HepG2 (cell line): ENCODE results near the gene KATNAL1. TPM values are rescaled to one million over a fixed set of nuclear protein-coding genes. Genes with fewer than 3 reads are reported as not detected.
A peak's percentile ranks its signal among the peaks of the same experiment; 100 is the strongest.

Experiments
- ATAC-seq: fragments of 200-7000 bp; cut with Tn5 transposase; 3 replicates; pipeline ENCODE4 v1.9.1; 2020; ENCODE audit warnings: mild to moderate bottlenecking, moderate library complexity
- Bru-seq: library from RNA; stranded (reverse); fragments of 400-500 nt; gene quantifications from one replicate; lab custom pipeline; 2021; lab: Mats Ljungman, UMichigan
- BruChase-seq, 2 experiments: library from RNA; stranded (reverse); fragments of 400-500 nt; gene quantifications; one replicate each; lab custom pipeline; 2021; lab: Mats Ljungman, UMichigan
- BruUV-seq: library from RNA; stranded (reverse); fragments of 400-500 nt; replicated peaks from 2 replicates; lab custom pipeline; 2021; lab: Mats Ljungman, UMichigan
- CTCF ChIA-PET: fragments of 300-600 bp; formaldehyde crosslinking; extraction: SDS; loops from one replicate; lab custom pipeline; 2021; ENCODE audit warnings: low total read pairs, inconsistent platforms, low intra/inter-chr PET ratio; lab: Yijun Ruan, JAX
- POLR2A ChIA-PET: fragments of 350-600 bp; sonication (Branson Sonifier 250); formaldehyde crosslinking; loops from one replicate; lab custom pipeline; 2020; ENCODE audit warnings: antibody characterized with exemption, inconsistent platforms; lab: Yijun Ruan, JAX
- DNase-seq: peaks from one replicate; pipeline ENCODE4 v3.0.0-alpha.2; 2015; ENCODE audit warnings: low spot score
- FAIRE-seq: peaks from 3 replicates; lab custom pipeline; 2011; peaks lifted over from hg19 to GRCh38; lab: Jason Lieb, UNC
- H2AFZ ChIP-seq: one replicate; pipeline ENCODE4 v1.6.1; 2011; ENCODE audit warnings: low read length, inconsistent platforms
- H3K27ac ChIP-seq: fragments of 300-600 bp; 3 replicates; pipeline ENCODE4 v1.8.0; 2011; ENCODE audit warnings: mixed run types, mild to moderate bottlenecking, mixed read lengths, low read length, inconsistent platforms; ENCODE audit not compliant: insufficient read depth; ENCODE audit errors: extremely low read length
- H3K27me3 ChIP-seq, 2 experiments: fragments of 200-600 bp in 1 of 2; 2 replicates in 1 of 2; 3 replicates in 1 of 2; pipeline versions ENCODE4 v1.6.0 to v1.8.0; 2011; ENCODE audit warnings: low read length in 2 of 2, mild to moderate bottlenecking in 2 of 2, moderate library complexity in 2 of 2, inconsistent platforms in 1 of 2; ENCODE audit not compliant: insufficient read depth in 2 of 2, control insufficient read depth in 1 of 2
- H3K36me3 ChIP-seq, 2 experiments: fragments of 200-600 bp in 1 of 2; replicated peaks in 1 of 2; 2 replicates in 1 of 2; 3 replicates in 1 of 2; pipeline versions ENCODE4 v1.5.1 to v1.8.0; 2011; ENCODE audit warnings: low read length in 2 of 2, inconsistent platforms in 1 of 2; ENCODE audit not compliant: insufficient read depth in 2 of 2, control insufficient read depth in 1 of 2
- H3K4me1 ChIP-seq: 2 replicates; pipeline ENCODE4 v1.5.1; 2012; ENCODE audit warnings: low read length, inconsistent platforms; ENCODE audit not compliant: insufficient read depth
- H3K4me2 ChIP-seq: 2 replicates; pipeline ENCODE4 v1.6.0; 2011; ENCODE audit warnings: low read depth, low read length, inconsistent platforms
- H3K4me3 ChIP-seq, 3 experiments: fragments of 200-600 bp in 1 of 3; sonication (generic), shearing (Covaris generic) in 1 of 3; replicated peaks in 1 of 3; 2 replicates each; pipeline ENCODE4 v1.5.1; 2011 to 2016; ENCODE audit warnings: low read length in 3 of 3, inconsistent platforms in 2 of 3, low read depth in 2 of 3, mild to moderate bottlenecking in 2 of 3, control low read depth in 1 of 3, mixed read lengths in 1 of 3; ENCODE audit not compliant: insufficient read depth in 1 of 3
- H3K79me2 ChIP-seq: one replicate; pipeline ENCODE4 v1.6.1; 2011; ENCODE audit warnings: low read length, inconsistent platforms; ENCODE audit not compliant: insufficient read depth
- H3K9ac ChIP-seq: 2 replicates; pipeline ENCODE4 v1.6.0; 2011; ENCODE audit warnings: mild to moderate bottlenecking, low read depth, low read length, inconsistent platforms; ENCODE audit not compliant: insufficient read depth
- H3K9me3 ChIP-seq: 2 replicates; pipeline ENCODE4 v1.5.1; 2012; ENCODE audit warnings: mild to moderate bottlenecking, low read length
- H4K20me1 ChIP-seq: 2 replicates; pipeline ENCODE4 v1.6.0; 2011; ENCODE audit warnings: inconsistent platforms, mild to moderate bottlenecking, low read length, moderate library complexity; ENCODE audit not compliant: insufficient read depth
- CBX2 ChIP-seq, 2 experiments: fragments of 200-600 bp in 1 of 2; sonication (generic); formaldehyde crosslinking in 1 of 2; IDR thresholded peaks; 2 replicates each; pipeline versions ENCODE4 v1.7.0 to v1.8.1; 2018 to 2022; ENCODE audit warnings: low read depth in 2 of 2, low read length in 1 of 2, mild to moderate bottlenecking in 1 of 2, missing genetic modification reagents in 1 of 2
- HNRNPH1 ChIP-seq: fragments of 200-400 bp; formaldehyde crosslinking; optimal IDR thresholded peaks from 2 replicates; pipeline ENCODE3; 2017; ENCODE audit warnings: mild to moderate bottlenecking, low read depth, low read length
- IRX3 ChIP-seq: sonication (generic); formaldehyde crosslinking; IDR thresholded peaks from 2 replicates; pipeline ENCODE4 v1.8.1; 2023; ENCODE audit warnings: mild to moderate bottlenecking, low read depth, missing genetic modification reagents, borderline replicate concordance
- PHF8 ChIP-seq: sonication (generic); formaldehyde crosslinking; IDR thresholded peaks from 2 replicates; pipeline ENCODE4 v1.5.0; 2020; ENCODE audit warnings: missing genetic modification reagents
- SMAD3 ChIP-seq: sonication (generic); formaldehyde crosslinking; IDR thresholded peaks from 2 replicates; pipeline ENCODE4 v1.4.0; 2020; ENCODE audit warnings: missing genetic modification reagents
- ZNF235 ChIP-seq: sonication (generic); formaldehyde crosslinking; IDR thresholded peaks from 2 replicates; pipeline ENCODE4 v1.8.1; 2023; ENCODE audit warnings: mild to moderate bottlenecking, missing genetic modification reagents, borderline replicate concordance
- ZNF839 ChIP-seq: sonication (generic); formaldehyde crosslinking; IDR thresholded peaks from 2 replicates; pipeline ENCODE4 v1.4.0; 2020; ENCODE audit warnings: missing genetic modification reagents, mild to moderate bottlenecking, borderline replicate concordance
- WGBS: methylation state at CpG from one replicate; pipeline ENCODE4 v1.1.6; 2017; ENCODE audit warnings: low lambda C conversion rate; 5-methylcytosine and 5-hydroxymethylcytosine counted together
- in situ Hi-C: cut with HindIII; loops from 2 replicates; pipeline ENCODE4 v1.10.0; 2017; ENCODE audit warnings: low pct_unique_long_range_greater_than_20kb; ENCODE audit not compliant: extremely low pct_ligation_motif_present
- intact Hi-C: fragments of 100-400 bp; cut with micrococcal nuclease; formaldehyde crosslinking; loops from one replicate; pipeline ENCODE4 v1.10.0; 2022; ENCODE audit not compliant: unreplicated experiment
- long read RNA-seq, 2 experiments: library from RNA in 1 of 2; library from polyadenylated mRNA in 1 of 2; stranded (forward) in 1 of 2; unstranded in 1 of 2; transcript quantifications; one replicate each; pipeline ENCODE4 v2.0.0, GENCODE V29; 2019 to 2022
- polyA minus RNA-seq, 3 experiments: library from RNA; depleted of rRNA, polyadenylated mRNA; stranded (reverse); fragments of >200 nt; gene quantifications; 2 replicates each; pipeline ENCODE4 v1.2.3, GENCODE V29; 2011; ENCODE audit warnings: low replicate concordance in 1 of 3
- polyA plus RNA-seq, 8 experiments: library from polyadenylated mRNA; depleted of rRNA in 3 of 8; stranded (reverse) in 7 of 8; unstranded in 1 of 8; fragments of >200 nt; fragmentation: Illumina TruSeq in 4 of 8; extraction: Trizol in 4 of 8; gene quantifications; 2 replicates each; pipeline versions ENCODE4 v1.2.1 to v1.2.3, GENCODE V29; 2011 to 2016; ENCODE audit warnings: low read depth in 4 of 8, missing spikeins in 1 of 8, mixed read lengths in 1 of 8; ENCODE audit not compliant: insufficient read depth in 1 of 8
- total RNA-seq, 5 experiments: library from RNA; depleted of rRNA; stranded (reverse); fragments of >200 nt; fragmentation: Illumina TruSeq; extraction: Trizol; gene quantifications; 2 replicates each; pipeline ENCODE4 v1.2.3, GENCODE V29; 2016; ENCODE audit warnings: low read depth in 1 of 5
- TF ChIP-seq, protein P1 (sequence below): sonication (generic); formaldehyde crosslinking; IDR thresholded peaks from 2 replicates; pipeline ENCODE4 v1.4.0; 2020; ENCODE audit warnings: missing genetic modification reagents, mild to moderate bottlenecking, borderline replicate concordance
- TF ChIP-seq, protein P2 (sequence below): sonication (generic); formaldehyde crosslinking; IDR thresholded peaks from 2 replicates; pipeline ENCODE4 v1.8.1; 2023; ENCODE audit warnings: mild to moderate bottlenecking, missing genetic modification reagents
- TF ChIP-seq, protein P3 (sequence below): sonication (generic); formaldehyde crosslinking; IDR thresholded peaks from 2 replicates; pipeline ENCODE4 v1.8.0; 2022; ENCODE audit warnings: mild to moderate bottlenecking, missing genetic modification reagents, moderate library complexity

The KATNAL1 gene
- total RNA-seq (2016; rRNA removed; fragmentation: Illumina TruSeq; extraction: Trizol) (11.8 and 13.9 TPM in 2 replicates), polyA plus RNA-seq (2011; rRNA removed) (2.8 and 3.2 TPM in 2 replicates), polyA minus RNA-seq (2011; rRNA and poly(A)+ RNA removed; ENCODE audit: low replicate concordance) (1.8 and 3.2 TPM in 2 replicates), Bru-seq, nascent RNA (percentile 64 among the genes with signal in this experiment), BruChase-seq, experiment 1, labeled RNA remaining after a 6-hour chase (percentile 61 among the genes with signal in this experiment), BruChase-seq, experiment 2, labeled RNA remaining after a 2-hour chase (percentile 63 among the genes with signal in this experiment)
- 19.6 and 22.7 TPM in 2 replicates for total RNA-seq (2016; cell fraction: cytosol; rRNA removed; fragmentation: Illumina TruSeq; extraction: Trizol; ENCODE audit: low read depth)
- total RNA-seq (2016; cell fraction: insoluble cytoplasmic fraction; rRNA removed; fragmentation: Illumina TruSeq; extraction: Trizol), result 10.8 and 15.5 TPM in 2 replicates
- total RNA-seq (2016; cell fraction: membrane; rRNA removed; fragmentation: Illumina TruSeq; extraction: Trizol), result 15.8 and 20.3 TPM in 2 replicates
- total RNA-seq (2016; cell fraction: nucleus; rRNA removed; fragmentation: Illumina TruSeq; extraction: Trizol), result 16.2 and 19.5 TPM in 2 replicates
- 1.6 and 2.2 TPM in 2 replicates for polyA plus RNA-seq (2011; cell fraction: cytosol; rRNA removed)
- 2.9 and 3.5 TPM in 2 replicates for polyA plus RNA-seq (2011; cell fraction: nucleus; rRNA removed)
- 2.6 and 4.0 TPM in 2 replicates for polyA plus RNA-seq (2012)
- polyA plus RNA-seq (2016; cell fraction: cytosol; fragmentation: Illumina TruSeq; extraction: Trizol; ENCODE audit: low read depth), result 4.6 and 4.7 TPM in 2 replicates
- 6.3 and 6.7 TPM in 2 replicates for polyA plus RNA-seq (2016; cell fraction: insoluble cytoplasmic fraction; fragmentation: Illumina TruSeq; extraction: Trizol; ENCODE audit: low read depth)
- 6.3 and 7.2 TPM in 2 replicates for polyA plus RNA-seq (2016; cell fraction: membrane; fragmentation: Illumina TruSeq; extraction: Trizol; ENCODE audit: low read depth)
- polyA plus RNA-seq (2016; cell fraction: nucleus; fragmentation: Illumina TruSeq; extraction: Trizol; ENCODE audit: insufficient read depth, low read depth), result 6.7 and 8.5 TPM in 2 replicates
- polyA minus RNA-seq (2011; cell fraction: cytosol; rRNA and poly(A)+ RNA removed), result 3.5 and 6.6 TPM in 2 replicates
- 15.3 and 19.6 TPM in 2 replicates for polyA minus RNA-seq (2011; cell fraction: nucleus; rRNA and poly(A)+ RNA removed)
- long read RNA-seq, experiment 1, partial matches to known transcripts, result 0 of 1 reads
- long read RNA-seq, experiment 1, other reads (novel, unspliced or antisense), result 0 of 1 reads
- long read RNA-seq, experiment 2, partial matches to known transcripts, result 0 of 8 reads
- long read RNA-seq, experiment 2, other reads (novel, unspliced or antisense), result 8 of 8 reads

DNA sequence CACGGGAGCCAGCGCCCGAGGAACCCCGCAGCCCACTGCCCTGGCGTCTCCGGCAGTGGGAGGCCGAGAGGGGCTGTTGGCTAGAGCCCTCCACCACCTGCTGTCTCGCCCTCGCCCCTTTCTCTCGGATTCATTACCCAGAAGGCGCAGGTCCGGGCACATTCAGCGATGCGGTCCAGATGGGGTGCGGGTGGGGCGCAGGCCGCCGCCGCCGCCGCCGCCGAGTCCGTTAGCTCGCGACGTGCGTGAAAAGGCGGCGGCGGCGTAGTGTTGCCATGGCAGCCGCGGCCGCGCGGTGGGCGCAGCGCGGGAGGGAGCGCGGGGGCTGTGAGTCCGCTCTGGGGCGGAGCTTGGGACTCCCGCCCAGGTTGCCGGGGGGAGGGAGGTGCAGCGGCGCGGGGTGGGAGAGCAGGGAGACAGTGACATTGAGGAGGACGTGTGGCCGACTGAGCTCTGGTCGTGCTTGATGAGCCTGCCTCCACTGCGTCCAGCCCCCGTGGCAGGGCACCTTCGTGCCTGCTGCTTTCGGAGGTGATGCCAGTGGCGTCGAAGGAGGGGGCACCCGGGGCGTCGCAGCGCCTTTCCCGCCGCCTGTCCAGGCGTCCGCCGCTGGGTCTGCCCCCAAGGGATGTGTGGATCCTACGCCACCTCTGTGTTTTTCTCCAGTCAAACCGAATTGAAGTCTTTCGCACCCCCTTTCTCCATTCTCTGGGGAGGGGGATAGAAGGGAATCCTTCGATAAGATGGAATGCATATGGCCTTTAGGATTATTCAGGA is at the start of gene KATNAL1:
Gene KATNAL1 (minus strand): TSS at position 358 of the 777 bp plus-strand sequence. CDS start 23,774 bp downstream, outside the sequence.
- ATAC-seq (peak; percentile 90), DNase-seq (peak; percentile 56), FAIRE-seq (no peak)
- 8% methylated on average over 5 of the region's 71 CpGs for WGBS
- in situ Hi-C loops, result no loop called here
- no peaks in the 10 kb centered on the region for H3K9me3 ChIP-seq
- H3K4me2 ChIP-seq, result peak within 1 kb of the TSS; percentile 92
- peaks cover 51% of the 10 kb centered on the region for H3K4me1 ChIP-seq
- peak within 1 kb of the TSS; percentile 81 to 93 (median 88) for H3K4me3 ChIP-seq
- peaks cover 20% of the 10 kb centered on the region for H3K79me2 ChIP-seq
- peak within 1 kb of the TSS; percentile 90 for H3K27ac ChIP-seq
- no peaks in the 10 kb centered on the region; a peak in 1 of 5 replicates for H3K27me3 ChIP-seq
- H3K9ac ChIP-seq, result peak within 1 kb of the TSS; percentile 78
- H2AFZ ChIP-seq, result peak within 1 kb of the TSS; percentile 70
- 0 out of 2 replicates have a peak, but pooled peaks cover 3% of the 10 kb centered on the region for H4K20me1 ChIP-seq
- POLR2A ChIA-PET, result interaction anchor here (0.6 to 2.1 kb wide), 9 partner anchors 11 to 522 kb away, joined by 3 to 11 read pairs (median 3); partner anchors contain the start of genes HMGB1 and USPL1
- no TSS peak for BruUV-seq
- CTCF ChIA-PET, result no interaction called here
- intact Hi-C loops, result loop anchor here (2.0 kb wide), 1 partner anchor 27 kb away; no protein-coding TSS in a partner anchor
- H3K36me3 ChIP-seq, result no peaks in the 10 kb centered on the region
- TF ChIP-seq ZNF839 (CRISPR knock-in tag), result 0 out of 2 replicates have a peak, but pooled peaks have one; percentile 41
- 0 out of 2 replicates have a peak, but pooled peaks have one; percentile 48 for TF ChIP-seq IRX3 (CRISPR knock-in tag)
- no peak for TF ChIP-seq CBX2 (IDR thresholded peaks at IDR 0.05; ENCODE audit: low read depth, low read length)
- TF ChIP-seq CBX2 (CRISPR knock-in tag; IDR thresholded peaks at IDR 0.05; ENCODE audit: low read depth), result no peak
- no peak for TF ChIP-seq HNRNPH1
- TF ChIP-seq, protein P1, sequence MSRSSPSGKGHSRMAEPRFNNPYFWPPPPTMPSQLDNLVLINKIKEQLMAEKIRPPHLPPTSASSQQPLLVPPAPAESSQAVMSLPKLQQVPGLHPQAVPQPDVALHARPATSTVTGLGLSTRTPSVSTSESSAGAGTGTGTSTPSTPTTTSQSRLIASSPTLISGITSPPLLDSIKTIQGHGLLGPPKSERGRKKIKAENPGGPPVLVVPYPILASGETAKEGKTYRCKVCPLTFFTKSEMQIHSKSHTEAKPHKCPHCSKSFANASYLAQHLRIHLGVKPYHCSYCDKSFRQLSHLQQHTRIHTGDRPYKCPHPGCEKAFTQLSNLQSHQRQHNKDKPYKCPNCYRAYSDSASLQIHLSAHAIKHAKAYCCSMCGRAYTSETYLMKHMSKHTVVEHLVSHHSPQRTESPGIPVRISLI, result peak; percentile 77; the same call in 1 of the 2 replicates
- TF ChIP-seq, protein P2, sequence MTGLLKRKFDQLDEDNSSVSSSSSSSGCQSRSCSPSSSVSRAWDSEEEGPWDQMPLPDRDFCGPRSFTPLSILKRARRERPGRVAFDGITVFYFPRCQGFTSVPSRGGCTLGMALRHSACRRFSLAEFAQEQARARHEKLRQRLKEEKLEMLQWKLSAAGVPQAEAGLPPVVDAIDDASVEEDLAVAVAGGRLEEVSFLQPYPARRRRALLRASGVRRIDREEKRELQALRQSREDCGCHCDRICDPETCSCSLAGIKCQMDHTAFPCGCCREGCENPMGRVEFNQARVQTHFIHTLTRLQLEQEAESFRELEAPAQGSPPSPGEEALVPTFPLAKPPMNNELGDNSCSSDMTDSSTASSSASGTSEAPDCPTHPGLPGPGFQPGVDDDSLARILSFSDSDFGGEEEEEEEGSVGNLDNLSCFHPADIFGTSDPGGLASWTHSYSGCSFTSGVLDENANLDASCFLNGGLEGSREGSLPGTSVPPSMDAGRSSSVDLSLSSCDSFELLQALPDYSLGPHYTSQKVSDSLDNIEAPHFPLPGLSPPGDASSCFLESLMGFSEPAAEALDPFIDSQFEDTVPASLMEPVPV (CRISPR knock-in tag), result peak; percentile 10; the same call in 1 of the 2 replicates
- TF ChIP-seq SMAD3 (CRISPR knock-in tag), result 0 out of 2 replicates have a peak, but pooled peaks have one; percentile 26
- TF ChIP-seq, protein P3, sequence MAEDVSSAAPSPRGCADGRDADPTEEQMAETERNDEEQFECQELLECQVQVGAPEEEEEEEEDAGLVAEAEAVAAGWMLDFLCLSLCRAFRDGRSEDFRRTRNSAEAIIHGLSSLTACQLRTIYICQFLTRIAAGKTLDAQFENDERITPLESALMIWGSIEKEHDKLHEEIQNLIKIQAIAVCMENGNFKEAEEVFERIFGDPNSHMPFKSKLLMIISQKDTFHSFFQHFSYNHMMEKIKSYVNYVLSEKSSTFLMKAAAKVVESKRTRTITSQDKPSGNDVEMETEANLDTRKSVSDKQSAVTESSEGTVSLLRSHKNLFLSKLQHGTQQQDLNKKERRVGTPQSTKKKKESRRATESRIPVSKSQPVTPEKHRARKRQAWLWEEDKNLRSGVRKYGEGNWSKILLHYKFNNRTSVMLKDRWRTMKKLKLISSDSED (CRISPR knock-in tag), result no peak
- 0 out of 2 replicates have a peak, but pooled peaks have one; percentile 40 for TF ChIP-seq ZNF235 (CRISPR knock-in tag)
- TF ChIP-seq PHF8 (CRISPR knock-in tag), result peak; percentile 83
